22Rv1 (cell line): ENCODE data around the gene KSR2.

Source experiments
- H3K27ac ChIP-seq: fragments of 450-650 bp; 2 replicates; pipeline ENCODE4 v1.5.1; 2017
- CTCF ChIP-seq: fragments of 450-650 bp; IDR thresholded peaks from 2 replicates; pipeline ENCODE4 v1.5.1; 2017; ENCODE audit warnings: mild to moderate bottlenecking
- ZFX ChIP-seq: fragments of 450-650 bp; IDR thresholded peaks from 2 replicates; pipeline ENCODE4 v1.6.1; 2017; ENCODE audit warnings: antibody characterized with exemption, borderline replicate concordance

KSR2 gene

GRCh38 chr12:117489671-117490070 lies 479.1 kb downstream of the KSR2 start:
- no peak overlapping the region for H3K27ac ChIP-seq
- TF ChIP-seq CTCF (no peak), ZFX (no peak)

- TF ChIP-seq ZFX (no peak), CTCF (no peak)
- H3K27ac ChIP-seq: no peak overlapping the region
Measured at GRCh38 chr12:117486840-117487659, 481.7 kb downstream of the KSR2 start.

GRCh38 chr12:117485984-117486839 lies 482.6 kb downstream of the KSR2 start:
- no peak overlapping the region for H3K27ac ChIP-seq
- TF ChIP-seq ZFX (no peak), CTCF (no peak)

GRCh38 chr12:117484901-117485300 lies 483.9 kb downstream of the KSR2 start:
- TF ChIP-seq CTCF: no peak
- no peak for TF ChIP-seq ZFX
- H3K27ac ChIP-seq: no peak overlapping the region

GRCh38 chr12:117483501-117483900 lies 485.3 kb downstream of the KSR2 start:
- TF ChIP-seq ZFX (no peak), CTCF (no peak)
- H3K27ac ChIP-seq: no peak overlapping the region

GRCh38 chr12:117481470-117481869 lies 487.3 kb downstream of the KSR2 start:
- no peak overlapping the region for H3K27ac ChIP-seq
- TF ChIP-seq ZFX: no peak

- no peak for TF ChIP-seq CTCF
- no peak for TF ChIP-seq ZFX
- no peak overlapping the region for H3K27ac ChIP-seq
Measured at GRCh38 chr12:117476341-117476740, 492.4 kb downstream of the KSR2 start.
